Left lung (tissue), 10 donors: Measurements from ENCODE around the gene C1orf116. TPM values are rescaled to one million over a fixed set of nuclear protein-coding genes. Genes with fewer than 3 reads are reported as not detected.

ENCODE experiments used
- ATAC-seq: fragments of 200-7000 bp; cut with Tn5 transposase; one replicate; pipeline ENCODE4 v1.9.1; 2020; ENCODE audit warnings: moderate library complexity
- DNase-seq, 4 donors: peaks; one replicate each; pipeline ENCODE4 v3.0.0-alpha.2; 2013 to 2020
- H3K27ac ChIP-seq, 2 donors: fragments of 200-600 bp; sonication (generic) in 1 of 2; one replicate each; pipeline versions ENCODE4 v1.5.0 to v1.8.0; 2020 to 2021
- H3K27me3 ChIP-seq, 2 donors: fragments of 200-600 bp; sonication (generic) in 1 of 2; one replicate each; pipeline versions ENCODE4 v1.5.0 to v1.8.0; 2020 to 2021
- H3K36me3 ChIP-seq, 2 donors: fragments of 200-600 bp; sonication (generic) in 1 of 2; one replicate each; pipeline versions ENCODE4 v1.5.0 to v1.8.0; 2020 to 2021
- H3K4me1 ChIP-seq, 2 donors: fragments of 200-600 bp; one replicate each; pipeline ENCODE4 v1.8.0; 2021
- H3K4me3 ChIP-seq, 2 donors: fragments of 200-600 bp; sonication (generic) in 1 of 2; one replicate each; pipeline versions ENCODE4 v1.5.0 to v1.8.0; 2020 to 2021; ENCODE audit warnings: mild to moderate bottlenecking in 1 of 2
- H3K9me3 ChIP-seq, 2 donors: fragments of 200-600 bp; sonication (generic) in 1 of 2; one replicate each; pipeline versions ENCODE4 v1.5.0 to v1.8.0; 2020 to 2021
- intact Hi-C, 2 donors: fragments of 100-400 bp; cut with DNase I; formaldehyde crosslinking; loops; one replicate each; pipeline versions ENCODE4 v1.11.2 to v1.14.2; 2022
- polyA plus RNA-seq, 6 donors: library from polyadenylated mRNA; unstranded; fragments of 120-200 nt; gene quantifications; one replicate each; pipeline ENCODE4 v1.2.1, GENCODE V29; 2013; ENCODE audit not compliant: insufficient read length in 6 of 6
- total RNA-seq, 2 donors: library from RNA; stranded (reverse); fragmentation: NEBNext Ultra II Directional; extraction: Animal tissue kit (Norgen Biotek cat#: 25700); gene quantifications; one replicate each; pipeline ENCODE4 v1.2.1, GENCODE V29; 2021
- TF ChIP-seq, protein P1 (sequence below), 2 donors: fragments of 200-600 bp; sonication (generic) in 1 of 2; IDR thresholded peaks; one replicate each; pipeline versions ENCODE4 v1.5.0 to v1.8.0; 2021; ENCODE audit warnings: antibody characterized with exemption in 2 of 2
- donor health status: DM: no; HTN: yes; CAD: no.
- donor health status: DM: no; HTN: no; CAD: no.

C1orf116 gene
- total and polyA plus RNA-seq, 8 donors = 27.1 to 212 (median 41.4) TPM

GRCh38 chr1:207025146-207025880, 7.2 kb downstream of the C1orf116 start:
- ATAC-seq (peak; percentile 46), DNase-seq (peak in 2 of 4 donors; percentile 34 to 75)
- H3K27me3 ChIP-seq = no peaks in the 10 kb centered on the region
- no peak overlapping the region for H3K4me3 ChIP-seq
- no peaks in the 10 kb centered on the region for H3K9me3 ChIP-seq
- H3K36me3 ChIP-seq = peaks cover 0 to 13% of the 10 kb centered on the region in 2 donors
- peak overlapping the region; percentile 72 to 85 for H3K27ac ChIP-seq
- TF ChIP-seq, protein P1, sequence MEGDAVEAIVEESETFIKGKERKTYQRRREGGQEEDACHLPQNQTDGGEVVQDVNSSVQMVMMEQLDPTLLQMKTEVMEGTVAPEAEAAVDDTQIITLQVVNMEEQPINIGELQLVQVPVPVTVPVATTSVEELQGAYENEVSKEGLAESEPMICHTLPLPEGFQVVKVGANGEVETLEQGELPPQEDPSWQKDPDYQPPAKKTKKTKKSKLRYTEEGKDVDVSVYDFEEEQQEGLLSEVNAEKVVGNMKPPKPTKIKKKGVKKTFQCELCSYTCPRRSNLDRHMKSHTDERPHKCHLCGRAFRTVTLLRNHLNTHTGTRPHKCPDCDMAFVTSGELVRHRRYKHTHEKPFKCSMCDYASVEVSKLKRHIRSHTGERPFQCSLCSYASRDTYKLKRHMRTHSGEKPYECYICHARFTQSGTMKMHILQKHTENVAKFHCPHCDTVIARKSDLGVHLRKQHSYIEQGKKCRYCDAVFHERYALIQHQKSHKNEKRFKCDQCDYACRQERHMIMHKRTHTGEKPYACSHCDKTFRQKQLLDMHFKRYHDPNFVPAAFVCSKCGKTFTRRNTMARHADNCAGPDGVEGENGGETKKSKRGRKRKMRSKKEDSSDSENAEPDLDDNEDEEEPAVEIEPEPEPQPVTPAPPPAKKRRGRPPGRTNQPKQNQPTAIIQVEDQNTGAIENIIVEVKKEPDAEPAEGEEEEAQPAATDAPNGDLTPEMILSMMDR (IDR thresholded peaks at IDR 0.05) = no peak
- H3K4me1 ChIP-seq = peaks cover 12 to 41% of the 10 kb centered on the region in 2 donors
- intact Hi-C loops = no loop called here

GRCh38 chr1:207024202-207025145, 8.1 kb downstream of the C1orf116 start:
- TF ChIP-seq, protein P1 (IDR thresholded peaks at IDR 0.05) = no peak
- Histone ChIP-seq H3K9me3 (no peaks in the 10 kb centered on the region), H3K4me3 (no peak overlapping the region), H3K4me1 (peaks cover 12 to 41% of the 10 kb centered on the region in 2 donors), H3K36me3 (peaks cover 0 to 13% of the 10 kb centered on the region in 2 donors), H3K27me3 (no peaks in the 10 kb centered on the region), H3K27ac (peak overlapping the region; percentile 72 to 83)
- ATAC-seq = peak; percentile 32
- intact Hi-C loops = no loop called here
- DNase-seq = peak in 1 of 4 donors; percentile 46

DNA sequence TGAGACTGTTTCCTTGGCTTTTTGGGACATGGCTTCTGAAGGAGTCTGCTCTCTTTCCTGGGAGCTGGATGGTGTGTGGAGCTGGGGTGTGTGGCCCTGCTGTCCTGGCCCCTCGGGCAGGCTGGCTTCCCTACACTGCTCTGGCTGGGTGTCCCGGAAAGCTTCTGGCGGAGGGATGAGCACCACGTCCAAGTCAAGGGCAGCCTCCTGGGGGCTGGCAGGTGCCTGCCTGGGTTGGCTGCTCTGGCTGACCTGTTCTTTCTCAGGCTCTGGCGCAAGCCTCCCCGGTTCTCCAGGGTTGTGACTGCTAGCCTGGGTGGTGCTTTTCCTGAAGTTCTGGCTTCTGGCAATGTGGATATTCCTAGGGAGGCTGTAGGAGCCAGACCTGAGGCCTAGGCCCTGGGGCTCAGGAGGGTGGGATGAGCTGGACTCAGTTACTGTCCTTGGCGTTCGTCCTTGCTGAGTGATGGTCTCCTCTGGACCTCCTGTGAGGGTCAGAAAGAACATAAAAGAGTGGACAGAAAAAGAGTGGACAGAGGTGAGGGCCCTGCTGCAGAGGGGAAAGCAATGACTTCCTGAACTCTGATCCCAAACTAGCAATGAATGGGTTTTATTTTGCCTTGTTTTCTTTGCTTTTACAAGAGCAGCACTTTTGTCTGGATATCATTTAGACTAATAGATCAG, 9.4 kb downstream of the C1orf116 start:
- H3K9me3 ChIP-seq = no peaks in the 10 kb centered on the region
- H3K4me3 ChIP-seq = no peak overlapping the region
- peak overlapping the region; percentile 13 to 83 for H3K27ac ChIP-seq
- H3K36me3 ChIP-seq = peaks cover 0 to 13% of the 10 kb centered on the region in 2 donors
- intact Hi-C loops = no loop called here
- H3K4me1 ChIP-seq = peaks cover 12 to 44% of the 10 kb centered on the region in 2 donors
- DNase-seq = no peak
- TF ChIP-seq, protein P1 (IDR thresholded peaks at IDR 0.05) = no peak
- ATAC-seq = no peak
- H3K27me3 ChIP-seq = no peaks in the 10 kb centered on the region

- Histone ChIP-seq H3K36me3 (peaks cover 0 to 13% of the 10 kb centered on the region in 2 donors), H3K9me3 (no peaks in the 10 kb centered on the region), H3K27me3 (no peaks in the 10 kb centered on the region), H3K27ac (peak overlapping the region; percentile 13 to 50), H3K4me1 (peaks cover 12 to 46% of the 10 kb centered on the region in 2 donors), H3K4me3 (no peak overlapping the region)
- intact Hi-C loops = no loop called here
- DNase-seq (peak in 1 of 4 donors; percentile 77), ATAC-seq (no peak)
- TF ChIP-seq, protein P1 (IDR thresholded peaks at IDR 0.05) = no peak
Measured at GRCh38 chr1:207021876-207022596, 10.5 kb downstream of the C1orf116 start.
